ENCODE results near the gene CFDP1.

GRCh38 chr16:75452464-75453190, 19.3 kb upstream of the CFDP1 start:
- TF ChIP-seq, protein P1, sequence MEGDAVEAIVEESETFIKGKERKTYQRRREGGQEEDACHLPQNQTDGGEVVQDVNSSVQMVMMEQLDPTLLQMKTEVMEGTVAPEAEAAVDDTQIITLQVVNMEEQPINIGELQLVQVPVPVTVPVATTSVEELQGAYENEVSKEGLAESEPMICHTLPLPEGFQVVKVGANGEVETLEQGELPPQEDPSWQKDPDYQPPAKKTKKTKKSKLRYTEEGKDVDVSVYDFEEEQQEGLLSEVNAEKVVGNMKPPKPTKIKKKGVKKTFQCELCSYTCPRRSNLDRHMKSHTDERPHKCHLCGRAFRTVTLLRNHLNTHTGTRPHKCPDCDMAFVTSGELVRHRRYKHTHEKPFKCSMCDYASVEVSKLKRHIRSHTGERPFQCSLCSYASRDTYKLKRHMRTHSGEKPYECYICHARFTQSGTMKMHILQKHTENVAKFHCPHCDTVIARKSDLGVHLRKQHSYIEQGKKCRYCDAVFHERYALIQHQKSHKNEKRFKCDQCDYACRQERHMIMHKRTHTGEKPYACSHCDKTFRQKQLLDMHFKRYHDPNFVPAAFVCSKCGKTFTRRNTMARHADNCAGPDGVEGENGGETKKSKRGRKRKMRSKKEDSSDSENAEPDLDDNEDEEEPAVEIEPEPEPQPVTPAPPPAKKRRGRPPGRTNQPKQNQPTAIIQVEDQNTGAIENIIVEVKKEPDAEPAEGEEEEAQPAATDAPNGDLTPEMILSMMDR (conservative IDR thresholded peaks at IDR 0.05 in 1 of 2, IDR thresholded peaks at IDR 0.05 in 1 of 2; ENCODE audit: extremely low read depth in 1 of 2, insufficient read depth in 1 of 2, low read depth in 1 of 2, low read length in 2 of 2), result no peak
- TF ChIP-seq EZH2 (IDR thresholded peaks at IDR 0.05; ENCODE audit: borderline replicate concordance, low read length), result no peak

Measured in mammary epithelial cell (primary cell).